ENCODE data around the gene EVI5L. TPM values are rescaled to one million over a fixed set of nuclear protein-coding genes. Genes with fewer than 3 reads are reported as not detected.
A peak's percentile ranks its signal among the peaks of the same experiment; 100 is the strongest.

EVI5L gene
- polyA plus RNA-seq, 3 donors: 0.76 to 5.7 (median 1.3) TPM

- peaks cover 0 to 14% (median 7%) of the 10 kb centered on the region in 7 donors for H3K9me3 Mint-ChIP-seq
- H3K9ac ChIP-seq (ENCODE audit: insufficient read depth, low read length, poor library complexity, severe bottlenecking): no peak overlapping the region
- H3K36me3 Mint-ChIP-seq: peaks cover 4 to 6% of the 10 kb centered on the region in 2 donors
- H3K4me2 ChIP-seq (replicated peaks; ENCODE audit: extremely low read depth, low read length, poor library complexity, severe bottlenecking): peak overlapping the region; percentile 44
- peak overlapping the region in 1 of 3 experiments; percentile 0 for H3K4me3 ChIP-seq (replicated peaks in 1 of 3; ENCODE audit: low read depth in 2 of 3, low read length in 3 of 3)
- peaks cover 9 to 26% of the 10 kb centered on the region in 2 donors for H3K27me3 ChIP-seq (ENCODE audit: control insufficient read depth in 2 of 2, insufficient read depth in 2 of 2, low read length in 2 of 2)
- H3K9me3 ChIP-seq (replicated peaks in 1 of 2; ENCODE audit: control insufficient read depth in 1 of 2, insufficient read depth in 1 of 2, low read length in 2 of 2): peaks cover 3 to 7% of the 10 kb centered on the region in 2 donors
- H3K4me1 ChIP-seq (ENCODE audit: control insufficient read depth in 1 of 2, insufficient read depth in 2 of 2, low read length in 2 of 2): peaks cover 34 to 44% of the 10 kb centered on the region in 2 donors
- intact Hi-C loops (cut with micrococcal nuclease): loop anchor here in 1 of 2 donors (5.0 kb wide), 1 partner anchor 37 kb away; the partner anchor contains the start of gene CD209
- no peak overlapping the region for H2AFZ ChIP-seq (ENCODE audit: insufficient read depth, low read depth, low read length, poor library complexity, severe bottlenecking)
- no peaks in the 10 kb centered on the region for H3K36me3 ChIP-seq (replicated peaks in 1 of 2; ENCODE audit: control insufficient read depth in 1 of 2, insufficient read depth in 2 of 2, low read length in 2 of 2)
- no peaks in the 10 kb centered on the region for H3K79me2 ChIP-seq (ENCODE audit: insufficient read depth, low read length)
- peaks cover 29% of the 10 kb centered on the region for H3K4me1 Mint-ChIP-seq
- peak overlapping the region; percentile 2 to 19 for H3K27ac ChIP-seq (ENCODE audit: low read depth in 1 of 2, low read length in 2 of 2)
- peaks cover 19 to 28% (median 20%) of the 10 kb centered on the region in 3 donors for H3K27me3 Mint-ChIP-seq (ENCODE audit: low read depth in 3 of 3)
- no peaks in the 10 kb centered on the region for H4K20me1 ChIP-seq (ENCODE audit: insufficient read depth, low read length)
- 15% methylated on average over 5 of the region's 8 CpGs for WGBS (ENCODE audit: insufficient coverage)
- peak overlapping the region; percentile 69 to 92 (median 75) for H3K27ac Mint-ChIP-seq
- peak overlapping the region in 1 of 2 donors; percentile 70 for H3K4me3 Mint-ChIP-seq
- TF ChIP-seq CTCF (IDR thresholded peaks at IDR 0.05): no peak
- peak; percentile 75 to 89 (median 85) for DNase-seq
Measured at GRCh38 chr19:7783991-7784423, 46.0 kb upstream of the EVI5L start.

- Mint-ChIP-seq H3K4me3 (no peak overlapping the region), H3K36me3 (peaks cover 4 to 7% of the 10 kb centered on the region in 2 donors), H3K27ac (peak overlapping the region in 2 of 7 donors; percentile 1 to 81), H3K9me3 (peaks cover 0 to 20% (median 14%) of the 10 kb centered on the region in 7 donors), H3K4me1 (peaks cover 35% of the 10 kb centered on the region), H3K27me3 (ENCODE audit: low read depth in 3 of 3) (peaks cover 27 to 36% (median 29%) of the 10 kb centered on the region in 3 donors)
- Histone ChIP-seq H2AFZ (ENCODE audit: insufficient read depth, low read depth, low read length, poor library complexity, severe bottlenecking) (no peak overlapping the region), H3K4me3 (replicated peaks in 1 of 3; ENCODE audit: low read depth in 2 of 3, low read length in 3 of 3) (no peak overlapping the region), H3K27me3 (ENCODE audit: control insufficient read depth in 2 of 2, insufficient read depth in 2 of 2, low read length in 2 of 2) (peaks cover 14 to 34% of the 10 kb centered on the region in 2 donors), H3K36me3 (replicated peaks in 1 of 2; ENCODE audit: control insufficient read depth in 1 of 2, insufficient read depth in 2 of 2, low read length in 2 of 2) (no peaks in the 10 kb centered on the region), H3K9me3 (replicated peaks in 1 of 2; ENCODE audit: control insufficient read depth in 1 of 2, insufficient read depth in 1 of 2, low read length in 2 of 2) (peaks cover 3 to 7% of the 10 kb centered on the region in 2 donors), H3K4me1 (ENCODE audit: control insufficient read depth in 1 of 2, insufficient read depth in 2 of 2, low read length in 2 of 2) (peaks cover 41 to 52% of the 10 kb centered on the region in 2 donors), H3K27ac (ENCODE audit: low read depth in 1 of 2, low read length in 2 of 2) (peak overlapping the region in 1 of 2 donors; percentile 2), H4K20me1 (ENCODE audit: insufficient read depth, low read length) (no peaks in the 10 kb centered on the region), H3K79me2 (ENCODE audit: insufficient read depth, low read length) (no peaks in the 10 kb centered on the region), H3K9ac (ENCODE audit: insufficient read depth, low read length, poor library complexity, severe bottlenecking) (no peak overlapping the region), H3K4me2 (replicated peaks; ENCODE audit: extremely low read depth, low read length, poor library complexity, severe bottlenecking) (no peak overlapping the region)
- intact Hi-C loops (cut with micrococcal nuclease): loop anchor here in 1 of 2 donors (5.0 kb wide), 1 partner anchor 38 kb away; the partner anchor contains the start of gene CD209
- no peak for TF ChIP-seq CTCF (IDR thresholded peaks at IDR 0.05)
- DNase-seq: no peak
Measured at GRCh38 chr19:7784856-7785255, 45.2 kb upstream of the EVI5L start.
